ENCODE results near the gene GATD1.

DNA sequence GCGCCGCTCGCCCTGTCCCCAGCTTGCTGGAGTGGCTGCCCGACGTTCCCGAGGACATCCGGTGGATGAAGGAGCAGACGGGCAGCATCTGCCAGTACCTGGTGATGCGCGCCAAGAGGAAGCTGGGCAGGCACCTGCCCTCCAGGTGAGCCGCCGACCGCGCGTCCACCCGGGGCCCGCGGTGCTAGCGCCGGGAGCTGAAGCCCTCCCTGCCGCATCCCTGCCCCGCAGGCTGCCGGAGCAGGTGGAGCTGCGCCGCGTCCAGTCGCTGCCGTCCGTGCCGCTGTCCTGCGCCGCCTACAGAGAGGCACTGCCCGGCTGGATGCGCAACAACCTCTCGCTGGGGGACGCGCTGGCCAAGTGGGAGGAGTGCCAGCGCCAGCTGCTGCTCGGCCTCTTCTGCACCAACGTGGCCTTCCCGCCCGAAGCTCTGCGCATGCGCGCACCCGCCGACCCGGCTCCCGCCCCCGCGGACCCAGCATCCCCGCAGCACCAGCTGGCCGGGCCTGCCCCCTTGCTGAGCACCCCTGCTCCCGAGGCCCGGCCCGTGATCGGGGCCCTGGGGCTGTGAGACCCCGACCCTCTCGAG is 47.1 kb upstream of the GATD1 start:
- TF ChIP-seq, protein P1, sequence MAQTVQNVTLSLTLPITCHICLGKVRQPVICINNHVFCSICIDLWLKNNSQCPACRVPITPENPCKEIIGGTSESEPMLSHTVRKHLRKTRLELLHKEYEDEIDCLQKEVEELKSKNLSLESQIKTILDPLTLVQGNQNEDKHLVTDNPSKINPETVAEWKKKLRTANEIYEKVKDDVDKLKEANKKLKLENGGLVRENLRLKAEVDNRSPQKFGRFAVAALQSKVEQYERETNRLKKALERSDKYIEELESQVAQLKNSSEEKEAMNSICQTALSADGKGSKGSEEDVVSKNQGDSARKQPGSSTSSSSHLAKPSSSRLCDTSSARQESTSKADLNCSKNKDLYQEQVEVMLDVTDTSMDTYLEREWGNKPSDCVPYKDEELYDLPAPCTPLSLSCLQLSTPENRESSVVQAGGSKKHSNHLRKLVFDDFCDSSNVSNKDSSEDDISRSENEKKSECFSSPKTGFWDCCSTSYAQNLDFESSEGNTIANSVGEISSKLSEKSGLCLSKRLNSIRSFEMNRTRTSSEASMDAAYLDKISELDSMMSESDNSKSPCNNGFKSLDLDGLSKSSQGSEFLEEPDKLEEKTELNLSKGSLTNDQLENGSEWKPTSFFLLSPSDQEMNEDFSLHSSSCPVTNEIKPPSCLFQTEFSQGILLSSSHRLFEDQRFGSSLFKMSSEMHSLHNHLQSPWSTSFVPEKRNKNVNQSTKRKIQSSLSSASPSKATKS (CRISPR knock-in tag; IDR thresholded peaks at IDR 0.05), result no peak
- TF ChIP-seq, protein P2, sequence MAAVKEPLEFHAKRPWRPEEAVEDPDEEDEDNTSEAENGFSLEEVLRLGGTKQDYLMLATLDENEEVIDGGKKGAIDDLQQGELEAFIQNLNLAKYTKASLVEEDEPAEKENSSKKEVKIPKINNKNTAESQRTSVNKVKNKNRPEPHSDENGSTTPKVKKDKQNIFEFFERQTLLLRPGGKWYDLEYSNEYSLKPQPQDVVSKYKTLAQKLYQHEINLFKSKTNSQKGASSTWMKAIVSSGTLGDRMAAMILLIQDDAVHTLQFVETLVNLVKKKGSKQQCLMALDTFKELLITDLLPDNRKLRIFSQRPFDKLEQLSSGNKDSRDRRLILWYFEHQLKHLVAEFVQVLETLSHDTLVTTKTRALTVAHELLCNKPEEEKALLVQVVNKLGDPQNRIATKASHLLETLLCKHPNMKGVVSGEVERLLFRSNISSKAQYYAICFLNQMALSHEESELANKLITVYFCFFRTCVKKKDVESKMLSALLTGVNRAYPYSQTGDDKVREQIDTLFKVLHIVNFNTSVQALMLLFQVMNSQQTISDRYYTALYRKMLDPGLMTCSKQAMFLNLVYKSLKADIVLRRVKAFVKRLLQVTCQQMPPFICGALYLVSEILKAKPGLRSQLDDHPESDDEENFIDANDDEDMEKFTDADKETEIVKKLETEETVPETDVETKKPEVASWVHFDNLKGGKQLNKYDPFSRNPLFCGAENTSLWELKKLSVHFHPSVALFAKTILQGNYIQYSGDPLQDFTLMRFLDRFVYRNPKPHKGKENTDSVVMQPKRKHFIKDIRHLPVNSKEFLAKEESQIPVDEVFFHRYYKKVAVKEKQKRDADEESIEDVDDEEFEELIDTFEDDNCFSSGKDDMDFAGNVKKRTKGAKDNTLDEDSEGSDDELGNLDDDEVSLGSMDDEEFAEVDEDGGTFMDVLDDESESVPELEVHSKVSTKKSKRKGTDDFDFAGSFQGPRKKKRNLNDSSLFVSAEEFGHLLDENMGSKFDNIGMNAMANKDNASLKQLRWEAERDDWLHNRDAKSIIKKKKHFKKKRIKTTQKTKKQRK (IDR thresholded peaks at IDR 0.05; ENCODE audit: borderline replicate concordance, low read depth, low read length), result no peak
- TF ChIP-seq POLR2AphosphoS5 (IDR thresholded peaks at IDR 0.05; ENCODE audit: control insufficient read depth, insufficient read depth, low read depth, low read length), result no peak
- no peak for TF ChIP-seq RAD21 (CRISPR knock-in tag; conservative IDR thresholded peaks at IDR 0.05 in 1 of 2, IDR thresholded peaks at IDR 0.05 in 1 of 2)
- no peak for TF ChIP-seq RFX5 (IDR thresholded peaks at IDR 0.05; ENCODE audit: low read depth, low read length)
- TF ChIP-seq CBFB (CRISPR knock-in tag; IDR thresholded peaks at IDR 0.05), result no peak
- TF ChIP-seq ETV5 (CRISPR knock-in tag; IDR thresholded peaks at IDR 0.05; ENCODE audit: low read depth), result no peak
- TF ChIP-seq HDAC2 (IDR thresholded peaks at IDR 0.05), result no peak
- no peak for TF ChIP-seq RCOR1 (IDR thresholded peaks at IDR 0.05; ENCODE audit: borderline replicate concordance in 1 of 2, low read depth in 2 of 2, low read length in 2 of 2)
- TF ChIP-seq PTRF (tag; IDR thresholded peaks at IDR 0.05), result no peak
- no peak for TF ChIP-seq ZNF589 (CRISPR knock-in tag; IDR thresholded peaks at IDR 0.05; ENCODE audit: low read depth)
- no peak for TF ChIP-seq MXI1 (IDR thresholded peaks at IDR 0.05; ENCODE audit: low read depth, low read length)
- no peak for TF ChIP-seq TAF1 (IDR thresholded peaks at IDR 0.05; ENCODE audit: control insufficient read depth, extremely low read depth, insufficient read depth, low read length, severe bottlenecking)

All from K562 (cell line).